HG02623 (cell line): ENCODE results near the gene FBXL13.
A peak's percentile ranks its signal among the peaks of the same experiment; 100 is the strongest.
"Not testable (repeated sequence)": the region's sequence is repeated elsewhere in the genome, so short reads cannot be mapped to it uniquely, and the experiment has no call there.

ENCODE experiments used
- ATAC-seq: cut with Tn5 transposase; IDR thresholded peaks from one replicate; pipeline ENCODE4 v1.9.1; 2021; ENCODE audit warnings: moderate library complexity; ENCODE audit not compliant: unreplicated experiment

FBXL13 gene

DNA sequence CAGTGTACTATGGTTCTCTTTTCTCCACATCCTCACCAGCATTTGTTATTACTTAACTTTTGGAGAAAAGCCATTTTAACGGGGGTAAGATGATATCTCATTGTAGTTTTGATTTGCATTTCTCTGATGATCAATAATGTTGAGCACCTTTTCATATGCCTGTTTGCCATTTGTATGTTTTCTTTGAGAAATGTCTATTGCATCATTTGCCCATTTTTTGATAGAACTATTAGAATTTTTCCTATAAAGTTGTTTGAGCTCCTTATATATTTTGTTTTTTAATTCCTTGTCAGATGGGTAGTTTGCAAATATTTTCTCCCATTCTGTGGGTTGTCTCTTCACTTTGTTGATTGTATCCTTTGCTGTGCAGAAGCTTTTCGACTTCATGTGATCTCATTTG, 172.5 kb downstream of the FBXL13 start:
- not testable (repeated sequence) for ATAC-seq

DNA sequence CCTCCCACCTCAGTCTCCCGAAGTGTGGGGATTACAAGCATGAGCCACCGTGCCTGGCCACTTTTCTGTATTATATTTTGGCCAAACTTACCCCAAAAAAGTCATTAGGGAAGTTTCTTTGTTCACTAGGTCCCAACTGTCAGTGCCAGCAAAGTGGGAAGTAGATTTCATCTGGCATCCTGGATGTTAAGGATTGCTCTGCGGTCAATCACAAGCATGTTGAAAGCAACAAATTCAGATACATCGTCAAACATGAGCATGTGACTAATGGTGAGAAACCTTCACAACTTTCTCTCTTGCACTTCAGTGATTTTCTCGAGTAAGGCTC, 176.1 kb downstream of the FBXL13 start:
- no peak for ATAC-seq

DNA sequence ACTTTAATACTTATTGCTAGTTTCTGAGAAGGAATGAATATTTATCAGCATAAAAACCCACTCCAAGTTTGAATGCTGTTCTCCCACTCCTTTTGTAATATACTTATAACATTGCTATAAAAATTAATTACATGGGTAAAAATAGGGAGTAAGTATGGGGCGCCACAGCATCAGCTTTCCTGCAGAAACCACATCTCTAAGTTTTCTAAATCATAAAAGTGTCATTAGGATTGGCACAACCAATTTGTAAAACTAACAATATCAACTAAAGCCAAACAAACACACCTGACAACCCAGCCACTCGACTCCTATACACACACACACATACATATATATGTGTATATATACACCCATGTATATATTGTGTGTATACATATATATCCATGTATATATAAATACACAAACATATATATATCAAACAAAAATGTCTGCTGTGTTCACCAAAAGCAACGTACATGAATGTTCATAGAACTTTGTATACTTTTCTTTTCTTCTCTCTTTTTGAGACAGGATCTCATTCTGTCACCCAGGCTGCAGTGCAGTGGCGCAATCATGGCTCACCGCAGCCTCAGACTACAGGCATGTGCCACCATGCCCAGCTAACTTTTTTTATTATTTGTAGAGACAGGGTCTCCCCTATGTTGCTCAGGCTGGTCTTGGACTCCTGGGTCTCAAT, 176.6 kb downstream of the FBXL13 start:
- no peak for ATAC-seq

DNA sequence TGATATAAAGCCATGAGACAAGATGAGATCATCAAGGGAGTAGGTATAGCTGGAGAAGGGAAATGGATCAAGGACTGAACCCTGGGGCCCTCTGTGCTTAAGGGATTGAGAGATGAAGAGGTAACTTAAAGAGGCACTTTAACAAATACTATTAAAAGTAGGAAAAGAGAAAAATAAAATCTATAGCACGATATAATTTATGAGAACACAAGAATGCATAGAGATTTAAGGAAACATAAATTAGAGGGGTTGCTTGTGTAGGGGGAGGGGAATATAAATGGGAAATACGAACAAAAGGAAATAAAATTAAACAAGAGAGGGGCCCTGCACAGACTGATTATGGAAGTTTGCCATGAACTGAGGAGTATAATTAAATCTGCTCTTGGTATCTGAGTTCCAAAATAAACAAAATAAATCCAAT, 177.4 kb downstream of the FBXL13 start:
- ATAC-seq = no peak

DNA sequence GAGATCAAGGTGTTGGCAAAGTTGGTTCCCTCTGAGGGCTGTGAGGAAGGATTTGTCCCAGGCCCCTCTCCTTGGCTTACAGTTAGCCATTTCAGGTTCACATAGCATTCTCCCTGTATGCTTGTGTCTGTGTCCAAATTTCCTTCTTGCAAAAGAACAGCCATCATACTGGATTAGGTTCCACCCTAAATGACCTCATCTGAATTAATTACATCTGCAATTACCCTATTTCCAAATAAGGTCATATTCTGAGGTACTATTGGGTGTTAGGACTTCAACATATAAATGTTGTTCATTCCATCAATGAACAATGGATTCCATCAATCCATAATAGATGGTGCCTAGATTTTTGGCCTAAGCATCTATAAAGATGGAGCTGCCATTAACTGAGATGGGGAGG, 178.0 kb downstream of the FBXL13 start:
- no peak for ATAC-seq

DNA sequence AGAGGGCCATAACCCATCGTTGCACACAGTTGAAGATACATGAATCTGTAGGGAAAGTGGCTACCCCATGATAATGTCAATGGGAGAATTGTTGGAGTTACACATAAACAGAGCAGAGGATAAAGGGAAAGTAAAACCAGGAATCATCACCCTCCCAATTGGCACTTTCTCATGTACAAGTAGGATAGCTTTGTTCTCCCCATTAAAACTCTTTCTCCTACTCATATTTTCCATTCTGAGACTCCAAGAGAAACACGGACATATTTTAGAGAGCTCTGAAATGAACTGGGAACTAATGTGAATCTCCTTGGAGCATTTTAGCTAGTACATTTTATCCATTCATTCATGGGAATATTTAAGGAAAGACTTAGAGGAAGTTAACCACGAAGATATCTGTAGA, 179.0 kb downstream of the FBXL13 start:
- no peak for ATAC-seq

DNA sequence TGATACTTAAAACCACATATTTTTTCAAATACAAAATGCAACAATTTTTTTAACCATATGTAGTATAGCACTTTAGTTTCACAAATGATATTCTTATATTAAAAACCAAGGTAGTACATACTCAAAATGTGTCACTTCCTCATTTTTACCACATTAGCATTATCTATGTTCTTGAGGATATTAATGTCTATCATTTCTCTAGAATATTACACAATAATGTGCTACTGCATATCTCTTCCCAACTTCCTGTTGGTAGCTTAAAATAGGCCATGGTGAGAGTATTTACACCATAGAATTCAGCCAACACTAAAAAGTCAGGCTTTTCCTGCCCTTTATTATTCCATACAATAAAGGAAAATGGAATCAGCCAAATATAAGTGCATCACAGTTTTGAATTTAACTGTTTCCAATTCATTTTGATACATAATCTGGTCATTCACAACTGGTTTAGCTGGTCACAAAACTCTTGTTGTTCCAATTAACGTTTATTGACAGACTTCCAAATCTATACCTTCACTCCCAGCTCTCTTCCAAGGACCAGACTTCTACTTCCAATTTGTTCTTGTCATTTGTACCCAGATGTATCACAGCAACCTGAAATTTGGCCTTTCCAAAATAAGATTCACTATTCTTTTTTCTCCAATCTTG, 181.8 kb downstream of the FBXL13 start:
- ATAC-seq = no peak

DNA sequence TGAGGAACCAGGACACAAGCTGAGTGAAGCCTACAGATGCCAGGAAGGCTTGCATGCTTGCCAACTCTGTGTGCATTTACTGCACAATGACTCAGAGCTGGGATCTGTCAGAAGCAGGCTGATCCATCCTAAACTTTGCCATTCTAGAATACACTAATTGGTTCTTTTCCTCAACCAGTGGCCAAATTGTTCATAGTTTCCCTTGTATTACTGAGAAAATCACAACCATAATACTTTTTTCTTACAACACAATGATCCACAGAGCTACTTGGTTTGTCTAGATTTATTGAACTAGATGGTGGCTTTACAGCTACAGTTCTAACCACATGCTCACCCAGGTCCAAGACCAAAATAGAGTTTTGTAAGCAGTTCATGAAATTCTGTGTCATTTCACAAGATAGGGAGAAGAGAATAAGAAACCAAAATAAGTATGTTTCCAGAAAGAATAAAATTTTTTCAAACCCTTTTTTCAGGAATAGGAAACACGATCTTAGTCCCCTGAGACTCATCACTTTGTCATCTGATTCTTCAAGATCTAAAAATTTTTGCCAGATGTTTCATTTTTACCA, 182.8 kb downstream of the FBXL13 start:
- no peak for ATAC-seq

DNA sequence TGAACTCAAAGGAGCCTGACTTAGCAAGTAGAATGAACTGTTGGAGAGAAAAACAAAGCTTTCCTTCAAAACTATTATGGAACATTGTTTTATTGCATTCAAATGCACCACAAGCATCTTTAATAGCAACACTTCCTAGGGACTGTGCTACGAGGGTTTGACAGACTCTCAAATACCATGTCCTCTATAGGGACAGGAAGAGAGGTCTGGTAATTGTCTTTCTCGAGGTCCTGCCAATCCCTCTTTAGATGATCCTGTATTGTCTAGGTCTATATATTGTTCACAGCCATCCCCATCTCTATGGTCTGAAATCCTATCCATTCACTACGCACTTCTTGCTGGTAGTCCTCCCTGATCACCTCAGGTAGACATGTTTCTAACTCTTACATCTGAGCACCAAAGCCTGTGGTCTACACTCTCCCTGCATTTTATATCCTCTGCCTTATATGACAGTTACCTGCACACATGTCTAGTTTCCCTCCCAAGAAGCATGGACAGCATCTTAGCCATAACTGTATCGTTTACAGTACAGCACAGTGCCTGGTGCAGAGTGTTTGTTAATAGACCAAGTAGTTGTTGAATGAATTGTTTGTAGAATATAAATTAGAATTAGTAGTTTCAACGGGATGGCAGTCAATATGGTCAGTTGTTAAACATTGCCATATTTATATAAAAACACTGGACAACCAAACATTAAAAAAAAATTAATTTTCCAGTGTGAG, 183.5 kb downstream of the FBXL13 start:
- no peak for ATAC-seq

DNA sequence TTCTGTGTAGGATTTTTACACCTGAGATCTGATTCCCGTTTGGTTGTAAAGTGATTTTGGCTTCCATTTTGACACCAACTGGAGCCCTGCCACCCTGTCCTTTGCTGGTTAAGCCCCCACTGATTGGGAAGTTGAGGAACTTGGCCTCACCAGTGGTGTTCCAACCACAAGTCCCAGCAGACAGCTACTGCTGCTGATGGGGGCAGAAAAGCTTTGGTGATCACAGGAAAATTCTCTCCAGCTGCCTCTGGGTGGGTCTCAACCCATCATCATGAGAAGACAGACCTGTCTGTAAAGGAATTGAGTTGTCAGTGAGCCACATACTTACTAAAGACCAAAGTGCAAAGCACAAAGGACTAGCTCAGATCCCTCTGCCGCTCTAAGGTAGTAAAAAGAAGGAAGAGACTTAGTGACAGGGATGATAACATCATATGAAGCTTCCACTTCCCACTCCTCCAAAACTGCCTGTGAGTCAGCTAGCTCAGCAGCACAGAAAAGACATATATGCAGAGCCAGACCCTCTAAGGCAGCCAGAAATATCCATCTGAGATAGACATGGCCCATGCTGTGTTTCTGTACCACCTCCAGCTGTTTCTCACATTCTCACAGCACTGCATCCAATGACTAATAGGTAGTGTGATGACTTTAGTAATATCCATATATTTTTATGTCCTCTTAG, 184.2 kb downstream of the FBXL13 start:
- ATAC-seq = no peak

DNA sequence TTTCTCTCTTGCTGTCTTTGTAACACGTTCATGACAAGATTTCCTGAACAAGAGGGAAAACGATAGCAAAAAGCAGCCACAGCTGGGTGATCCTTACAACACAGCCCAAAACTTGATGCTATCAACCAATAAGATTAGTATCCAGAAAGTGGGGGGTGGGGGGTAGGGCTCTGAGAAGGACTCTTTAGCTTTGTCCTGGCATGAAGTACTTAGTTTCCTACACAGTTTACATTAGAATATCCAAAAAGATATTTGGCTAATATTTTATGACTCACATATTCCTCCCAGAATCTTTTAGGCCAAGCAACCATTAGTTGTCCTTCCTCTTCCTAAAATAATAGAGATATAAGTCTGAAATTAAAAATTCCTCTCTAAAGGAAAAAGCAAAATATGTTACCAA, 184.7 kb downstream of the FBXL13 start:
- ATAC-seq = no peak

DNA sequence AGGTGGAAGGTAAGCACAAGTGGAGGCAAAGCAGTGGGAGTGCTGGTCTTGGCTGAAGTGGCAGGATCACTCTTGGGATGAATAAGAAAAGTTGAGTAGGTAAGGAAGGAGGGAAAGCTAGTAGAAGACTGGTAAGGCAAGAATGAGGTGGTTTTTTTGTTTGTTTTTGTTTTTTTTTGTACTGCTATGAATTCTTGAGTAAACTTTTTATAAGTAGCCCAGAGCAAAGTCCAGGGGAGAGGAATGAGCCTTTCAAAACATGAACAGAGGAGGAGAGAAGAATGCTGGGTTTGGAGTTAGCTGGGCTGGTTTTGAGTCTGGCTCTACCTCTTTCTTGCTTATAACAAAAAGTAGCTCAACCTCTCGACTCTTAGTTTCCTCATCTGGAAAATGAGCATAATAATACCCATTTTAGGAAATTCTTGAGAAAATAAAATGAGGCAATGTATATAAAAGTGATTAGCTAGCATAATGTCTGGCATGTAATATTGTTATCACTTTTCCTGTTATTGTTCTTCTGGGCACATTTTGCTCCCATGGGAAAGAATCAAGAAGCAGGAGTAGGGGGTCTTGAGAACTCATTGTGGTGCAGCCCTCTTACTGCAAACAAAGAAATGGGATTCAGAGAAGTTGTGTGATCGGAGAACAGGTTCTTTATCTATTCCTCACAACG, 185.9 kb downstream of the FBXL13 start:
- ATAC-seq = no peak

DNA sequence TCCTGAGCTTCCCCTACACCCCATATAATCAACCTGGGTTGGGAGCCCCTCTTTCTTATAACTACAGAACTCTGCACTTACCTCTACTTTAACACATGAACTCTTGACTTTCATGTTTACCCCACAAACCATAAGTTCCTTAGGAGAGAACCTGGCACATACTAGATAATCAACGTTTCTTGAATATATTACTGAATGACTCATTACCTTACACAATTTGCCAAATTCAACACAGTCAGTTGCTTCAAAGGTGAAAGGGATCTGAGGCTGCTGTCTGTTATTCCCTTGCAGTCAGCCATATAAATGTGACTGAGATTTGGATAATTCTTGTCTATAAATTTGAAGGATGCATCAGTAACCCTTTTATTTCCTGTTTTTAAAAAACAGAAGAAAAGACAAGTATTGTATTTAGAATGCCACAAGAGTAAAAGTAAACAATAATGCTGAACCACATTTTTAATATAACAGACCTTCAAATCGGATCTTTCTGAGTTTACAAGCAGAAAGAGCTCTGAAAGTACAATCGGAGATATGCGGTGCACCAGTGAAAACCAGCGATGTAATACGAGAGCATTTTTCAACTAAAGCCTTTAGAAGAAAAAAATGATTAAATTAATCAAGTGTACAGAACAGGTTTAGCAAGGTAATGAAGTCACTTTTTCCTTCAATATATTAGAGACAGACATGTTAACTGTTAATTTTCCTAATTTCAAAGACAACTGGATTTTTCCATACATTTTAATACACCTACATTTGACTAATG, 191.3 kb downstream of the FBXL13 start:
- ATAC-seq = no peak

DNA sequence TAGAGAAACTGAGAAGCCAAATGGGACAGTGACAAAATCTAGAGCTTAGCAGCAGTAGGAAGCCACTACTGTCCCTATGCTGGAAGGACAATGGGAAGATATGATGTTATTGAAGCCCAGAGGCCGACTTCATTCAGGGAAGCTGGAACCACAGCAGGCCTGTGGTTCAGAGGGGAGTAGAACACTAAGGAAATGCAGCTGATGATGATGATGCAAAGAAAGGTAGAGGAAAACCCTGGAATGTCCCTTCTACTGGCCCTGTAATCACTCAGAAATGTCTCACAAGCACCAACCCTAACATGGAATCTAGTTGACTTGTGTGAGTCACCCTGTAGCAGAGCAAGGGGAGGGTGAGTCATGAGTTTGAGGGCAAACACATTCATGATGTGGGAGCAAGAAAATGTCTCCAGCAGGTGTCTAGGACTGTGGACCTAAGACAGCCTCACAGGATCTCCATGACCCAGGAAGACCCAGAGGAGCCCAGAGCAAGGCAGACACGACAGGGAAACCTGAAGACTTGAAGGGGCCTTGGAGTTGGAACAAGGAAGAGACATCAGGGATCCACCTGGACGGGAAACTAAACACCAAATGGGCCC, 198.8 kb downstream of the FBXL13 start:
- ATAC-seq = no peak

DNA sequence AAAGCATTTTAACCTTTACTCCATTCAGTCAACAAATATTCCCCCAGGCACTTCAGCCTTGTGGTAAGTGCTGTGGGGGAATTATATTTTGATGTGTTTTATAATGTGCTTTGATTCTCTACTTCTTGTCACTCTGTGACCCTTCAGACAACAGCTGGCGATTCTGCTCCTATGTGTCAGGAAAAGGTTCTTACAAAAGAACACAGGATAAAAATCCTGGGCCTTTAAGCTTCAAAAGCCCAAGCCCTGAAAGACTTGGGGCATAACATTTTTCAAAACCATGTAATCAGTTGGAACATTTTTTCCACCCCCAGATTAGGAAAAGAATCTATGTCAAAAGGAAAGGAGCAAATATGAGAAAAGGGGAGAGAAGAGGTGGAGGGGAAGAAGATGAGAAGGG, 199.6 kb downstream of the FBXL13 start:
- ATAC-seq = no peak

DNA sequence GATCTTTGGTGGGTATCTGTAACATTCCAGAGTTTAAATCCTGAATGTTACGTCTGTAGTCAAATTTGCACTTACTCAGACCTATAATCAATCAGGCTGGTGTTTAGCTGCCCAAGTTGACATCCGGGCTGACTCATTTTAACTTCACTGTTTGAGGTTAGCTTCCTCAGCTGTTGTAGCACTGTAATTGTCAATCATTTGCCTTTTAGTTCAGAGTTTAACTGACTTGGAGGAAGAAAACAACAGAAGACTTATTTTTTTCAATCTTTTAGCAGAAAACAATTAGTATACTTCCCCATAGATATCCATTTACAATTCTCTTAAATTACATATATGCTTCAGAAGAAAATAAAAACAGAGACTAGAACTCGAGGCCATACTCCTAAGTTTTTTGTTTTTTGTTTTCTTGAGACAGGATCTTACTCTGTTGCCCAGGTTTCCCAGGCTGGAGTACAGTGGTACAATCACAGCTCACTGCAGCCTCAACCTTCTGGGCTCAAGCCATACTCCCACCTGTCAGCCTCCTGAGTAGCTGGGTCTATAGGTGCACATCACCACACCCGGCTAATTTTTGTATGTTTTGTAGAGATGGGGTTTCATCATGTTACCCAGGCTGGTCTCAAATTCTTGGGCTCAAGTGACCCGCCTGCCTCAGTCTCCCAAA, 200.3 kb downstream of the FBXL13 start:
- peak; percentile 98 for ATAC-seq

DNA sequence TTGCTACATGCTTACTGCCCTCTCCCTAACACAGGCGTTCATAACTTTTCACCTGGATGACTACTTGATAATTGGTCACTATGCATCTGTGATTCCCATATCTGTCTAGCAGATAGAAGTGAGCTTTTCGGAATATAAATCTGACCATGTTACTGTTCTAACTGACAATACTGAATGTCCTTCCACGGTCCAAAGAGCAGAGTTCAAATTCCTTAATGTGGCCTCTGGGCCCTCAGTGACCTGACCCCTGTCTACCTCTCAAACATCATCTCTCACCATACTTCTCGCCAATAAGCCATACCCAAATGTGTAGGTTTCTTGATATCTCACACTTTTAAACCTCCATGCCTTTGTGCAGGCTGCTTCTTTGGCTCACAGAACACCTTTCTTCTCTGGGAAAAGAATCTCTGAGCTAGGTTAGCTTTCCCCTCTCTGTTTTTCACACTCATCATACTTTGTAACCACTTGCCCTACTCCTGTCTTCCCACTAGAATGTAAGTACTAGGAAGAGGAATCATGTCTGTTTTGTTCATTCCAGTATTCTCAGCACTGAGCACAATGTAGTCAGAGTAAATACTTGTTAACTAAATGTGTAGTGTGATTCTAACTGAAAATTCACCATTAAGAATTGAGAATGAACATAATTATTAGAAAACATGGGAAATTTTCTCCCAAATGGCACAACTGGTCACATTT, 201.0 kb downstream of the FBXL13 start:
- peak; percentile 16 for ATAC-seq

DNA sequence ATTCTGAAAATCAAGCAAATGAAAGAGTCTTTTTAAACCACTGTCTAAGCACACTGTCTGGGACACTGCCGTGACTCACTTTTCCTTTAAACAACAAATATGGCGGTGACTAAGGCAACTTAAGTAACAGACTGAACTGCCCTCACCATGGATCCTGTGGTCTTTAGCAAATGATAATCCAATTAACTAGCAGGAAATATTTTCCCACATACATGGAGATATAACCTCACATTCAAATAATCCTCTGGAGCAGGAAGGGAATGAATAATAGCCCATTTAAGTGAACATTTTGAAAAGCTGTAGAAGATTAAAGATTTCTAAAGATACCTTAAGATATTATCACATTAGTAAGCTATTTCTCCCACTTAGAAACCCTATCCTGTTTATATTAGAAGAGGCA, 202.1 kb downstream of the FBXL13 start:
- ATAC-seq = no peak

DNA sequence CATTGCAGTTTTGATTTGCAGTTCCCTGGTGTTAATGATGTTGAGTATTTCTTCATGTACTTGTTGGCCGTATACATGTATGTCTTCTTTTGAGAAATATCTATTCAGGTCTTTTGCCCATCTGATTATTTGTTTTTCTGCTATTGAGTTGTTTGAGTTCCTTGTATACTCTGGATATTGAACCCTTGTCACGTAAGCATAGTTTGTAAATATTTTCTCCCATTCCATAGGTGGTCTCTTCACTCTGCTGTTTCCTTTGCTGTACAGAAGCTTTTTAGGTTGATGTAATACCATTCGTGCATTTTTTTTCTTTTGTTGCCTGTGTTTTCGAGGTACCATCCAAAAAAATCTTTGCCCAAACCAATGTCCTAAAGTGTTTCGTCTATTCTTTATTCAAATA, 205.4 kb downstream of the FBXL13 start:
- no peak for ATAC-seq
